ENCODE data around the gene IGF2R.

IGF2R gene

GRCh38 chr6:160055813-160056212 lies 86.9 kb downstream of the IGF2R start:
- DNase-seq: no peak

GRCh38 chr6:160057080-160057479 lies 88.2 kb downstream of the IGF2R start:
- DNase-seq: no peak

GRCh38 chr6:160058603-160059215 lies 89.8 kb downstream of the IGF2R start:
- DNase-seq: no peak

DNA sequence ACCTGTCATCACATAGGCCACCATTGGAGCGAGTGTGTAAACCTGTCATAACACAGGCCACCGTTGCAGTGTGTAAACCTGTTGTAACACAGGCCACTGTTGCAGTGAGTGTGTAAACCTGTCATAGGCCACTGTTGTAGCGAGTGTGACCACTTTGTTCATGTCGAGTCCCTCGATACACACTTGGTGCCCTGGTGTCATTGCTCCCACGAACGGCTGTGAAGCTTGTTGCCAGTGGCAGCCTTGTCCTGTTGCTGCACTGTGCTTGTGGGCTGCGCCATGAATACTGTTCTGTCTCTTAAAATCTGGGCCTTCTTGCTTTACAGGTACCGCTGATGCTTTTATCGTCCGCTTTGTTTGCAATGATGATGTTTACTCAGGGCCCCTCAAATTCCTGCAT lies 91.3 kb downstream of the IGF2R start:
- no peak for DNase-seq

DNA sequence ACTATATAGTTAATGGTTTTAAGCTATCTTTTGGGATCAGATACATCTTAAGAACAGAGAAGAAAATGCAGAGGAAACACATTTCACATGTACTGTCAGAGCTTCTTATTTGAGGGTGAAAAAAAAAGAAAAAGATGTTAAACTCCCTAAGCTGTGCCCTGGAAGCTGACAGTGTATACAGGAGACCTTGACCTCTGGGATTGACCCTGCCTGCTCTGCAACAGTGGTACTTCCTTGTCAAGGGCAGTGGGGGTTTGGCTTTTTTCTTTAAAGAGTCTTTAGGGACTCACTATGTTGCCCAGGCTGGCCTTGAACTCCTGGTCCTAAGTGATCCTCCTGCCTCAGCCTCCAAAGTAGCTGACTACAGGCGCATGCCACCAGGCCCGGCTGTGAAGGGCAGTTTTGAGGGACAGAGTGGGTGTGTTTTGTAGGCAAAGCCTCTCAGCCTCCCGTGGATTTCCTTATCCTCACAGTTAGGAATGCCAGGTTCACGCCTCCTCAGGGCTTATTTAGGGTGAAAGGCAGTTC lies 92.1 kb downstream of the IGF2R start:
- DNase-seq: no peak

DNA sequence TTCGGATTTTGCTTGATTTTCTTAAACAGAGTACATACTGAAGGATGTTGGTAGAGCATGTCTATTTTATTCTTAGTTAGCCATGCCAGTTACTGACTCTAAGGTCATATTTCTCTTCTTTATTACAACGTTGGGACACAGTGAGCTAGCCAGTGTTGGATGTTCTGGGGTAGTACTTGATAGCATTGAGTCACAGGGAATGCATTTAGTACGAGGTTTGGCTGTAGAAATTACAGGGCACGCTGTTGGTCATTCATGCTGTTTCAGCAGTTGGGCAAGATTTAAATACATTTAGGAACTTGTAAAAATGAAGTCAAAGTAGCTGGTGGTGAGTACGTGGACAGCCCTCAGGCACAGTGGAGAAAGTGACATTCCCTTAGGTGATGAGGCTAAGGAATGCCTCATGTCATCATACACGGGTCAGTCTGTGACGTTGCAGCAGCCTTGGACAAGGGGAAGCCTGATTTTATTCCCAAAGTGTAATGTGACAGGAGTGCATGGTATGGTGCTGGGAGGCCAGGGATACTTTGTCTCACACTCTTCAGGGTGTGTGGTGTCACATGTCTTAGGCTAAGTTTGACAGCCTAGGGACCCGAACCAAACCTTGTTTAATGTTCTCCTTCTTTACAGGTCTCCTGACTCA lies 95.0 kb downstream of the IGF2R start:
- DNase-seq: no peak

DNA sequence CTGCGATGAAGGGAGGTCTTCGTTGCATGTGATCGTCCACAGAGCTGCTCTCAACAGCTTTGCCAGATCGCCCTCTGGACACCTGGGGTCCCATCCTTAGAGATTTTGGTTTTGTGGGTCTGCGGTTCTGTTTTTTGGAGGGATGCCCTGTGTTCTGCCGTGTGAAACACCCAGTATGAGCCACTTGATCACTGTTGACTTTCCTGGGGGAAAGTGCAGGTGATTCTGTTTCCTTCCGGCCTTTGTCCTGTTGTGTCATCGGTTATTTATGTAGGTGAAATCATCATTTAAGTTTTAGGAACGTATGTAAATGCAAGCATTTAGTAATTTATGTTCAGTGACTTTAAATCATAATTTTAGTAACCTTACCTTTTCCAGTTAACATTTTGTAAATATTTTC lies 96.3 kb downstream of the IGF2R start:
- no peak for DNase-seq

GRCh38 chr6:160067564-160067963 lies 98.7 kb downstream of the IGF2R start:
- no peak for DNase-seq

DNA sequence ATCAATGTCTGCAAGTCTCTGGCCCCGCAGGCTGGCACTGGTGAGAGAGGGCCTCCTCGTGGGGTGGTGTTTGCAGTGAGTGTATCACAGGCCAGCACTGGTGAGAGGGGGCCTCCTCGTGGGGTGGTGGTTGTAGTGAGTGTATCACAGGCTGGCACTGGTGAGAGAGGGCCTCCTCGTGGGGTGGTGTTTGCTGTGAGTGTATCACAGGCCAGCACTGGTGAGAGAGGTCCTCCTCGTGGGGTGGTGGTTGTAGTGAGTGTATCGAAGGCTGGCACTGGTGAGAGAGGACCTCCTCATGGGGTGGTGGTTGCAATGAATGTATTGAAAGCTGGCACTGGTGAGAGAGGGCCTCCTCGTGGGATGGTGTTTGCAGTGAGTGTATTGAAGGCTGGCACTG lies 99.5 kb downstream of the IGF2R start:
- no peak for DNase-seq

DNA sequence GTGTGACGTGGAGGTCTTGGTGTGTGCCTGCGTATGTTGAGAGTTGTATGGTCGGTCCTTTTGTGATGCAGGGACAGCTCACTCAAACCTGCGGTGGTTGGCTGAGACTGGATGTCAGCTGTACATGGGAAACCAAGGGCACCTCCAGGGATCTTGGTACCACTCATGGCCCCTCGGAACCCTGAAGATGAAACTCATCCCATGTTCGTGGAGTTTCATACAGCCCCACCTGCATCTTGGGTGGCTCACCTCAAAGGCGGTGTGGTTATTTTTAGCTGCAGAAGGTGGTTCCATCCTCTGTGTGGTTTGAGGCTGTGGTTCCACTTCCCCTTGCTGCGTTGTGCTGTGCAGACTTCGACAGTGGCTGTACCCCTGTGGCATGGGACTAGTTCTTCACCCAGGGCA lies 100.2 kb downstream of the IGF2R start:
- DNase-seq: no peak

- DNase-seq: no peak
Measured at GRCh38 chr6:160069459-160069858, 100.6 kb downstream of the IGF2R start.

GRCh38 chr6:160070427-160070826 lies 101.5 kb downstream of the IGF2R start:
- DNase-seq: no peak

DNA sequence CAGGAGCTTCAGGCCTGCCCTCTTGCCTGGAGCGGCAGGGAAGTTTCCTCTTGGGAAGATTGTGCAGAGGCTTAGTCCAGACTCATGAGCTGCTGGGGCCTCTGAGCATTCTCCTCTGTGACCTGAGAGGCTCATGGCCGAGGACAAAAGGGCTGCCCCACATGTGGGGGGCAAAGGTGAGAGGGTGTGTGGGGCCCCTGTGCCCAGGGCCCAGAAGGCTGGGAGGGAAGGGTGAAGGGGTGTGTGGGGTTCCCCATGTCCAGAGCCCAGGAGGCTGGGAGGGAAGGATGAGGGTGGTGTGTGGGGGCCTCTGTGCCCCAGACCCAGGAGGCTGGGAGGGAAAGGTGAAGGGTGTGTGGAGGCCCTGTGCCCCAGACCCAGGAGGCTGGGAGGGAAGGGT lies 101.9 kb downstream of the IGF2R start:
- no peak for DNase-seq

- no peak for DNase-seq
Measured at GRCh38 chr6:160071805-160072690, 103.2 kb downstream of the IGF2R start.

GRCh38 chr6:160073272-160073671 lies 104.4 kb downstream of the IGF2R start:
- no peak for DNase-seq

DNA sequence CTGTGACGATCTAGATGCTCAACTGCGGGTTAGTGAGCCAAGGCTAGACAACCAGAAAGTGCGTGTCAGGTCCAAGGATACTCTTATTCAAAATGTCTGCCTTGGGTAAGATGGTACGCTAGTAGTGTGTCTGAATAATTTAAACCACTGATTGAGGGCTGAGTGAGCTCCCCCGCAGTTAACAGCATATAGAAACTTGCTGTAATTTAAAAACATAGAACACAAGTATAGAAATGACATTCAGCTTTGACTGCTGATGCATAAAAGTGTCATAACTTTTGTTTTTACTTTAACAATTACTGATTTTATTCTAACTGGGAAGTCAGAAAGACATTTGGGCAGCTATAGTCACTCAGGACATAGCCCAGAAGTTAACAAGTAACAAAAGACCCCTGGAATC lies 107.1 kb downstream of the IGF2R start:
- DNase-seq: no peak

GRCh38 chr6:160077024-160077423 lies 108.1 kb downstream of the IGF2R start:
- no peak for DNase-seq

DNA sequence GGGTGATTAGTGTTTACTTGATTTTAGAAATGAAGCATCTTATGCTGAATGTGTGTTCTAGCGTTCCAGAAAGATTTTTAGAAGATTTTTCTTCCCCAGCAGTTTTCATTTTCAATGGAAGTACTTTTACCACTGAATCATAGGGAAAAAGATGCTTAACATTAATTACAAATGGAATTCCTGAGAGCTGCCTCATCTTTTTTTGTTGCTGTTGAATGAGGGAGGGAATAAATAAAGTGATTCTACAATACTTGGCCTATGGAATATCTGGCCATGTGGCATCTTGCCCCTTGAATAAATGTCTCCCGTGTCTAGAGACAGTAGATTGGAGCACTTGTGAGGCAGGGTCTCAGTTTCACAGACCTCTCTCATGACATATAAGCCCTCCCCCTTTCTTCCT lies 108.6 kb downstream of the IGF2R start:
- no peak for DNase-seq

DNA sequence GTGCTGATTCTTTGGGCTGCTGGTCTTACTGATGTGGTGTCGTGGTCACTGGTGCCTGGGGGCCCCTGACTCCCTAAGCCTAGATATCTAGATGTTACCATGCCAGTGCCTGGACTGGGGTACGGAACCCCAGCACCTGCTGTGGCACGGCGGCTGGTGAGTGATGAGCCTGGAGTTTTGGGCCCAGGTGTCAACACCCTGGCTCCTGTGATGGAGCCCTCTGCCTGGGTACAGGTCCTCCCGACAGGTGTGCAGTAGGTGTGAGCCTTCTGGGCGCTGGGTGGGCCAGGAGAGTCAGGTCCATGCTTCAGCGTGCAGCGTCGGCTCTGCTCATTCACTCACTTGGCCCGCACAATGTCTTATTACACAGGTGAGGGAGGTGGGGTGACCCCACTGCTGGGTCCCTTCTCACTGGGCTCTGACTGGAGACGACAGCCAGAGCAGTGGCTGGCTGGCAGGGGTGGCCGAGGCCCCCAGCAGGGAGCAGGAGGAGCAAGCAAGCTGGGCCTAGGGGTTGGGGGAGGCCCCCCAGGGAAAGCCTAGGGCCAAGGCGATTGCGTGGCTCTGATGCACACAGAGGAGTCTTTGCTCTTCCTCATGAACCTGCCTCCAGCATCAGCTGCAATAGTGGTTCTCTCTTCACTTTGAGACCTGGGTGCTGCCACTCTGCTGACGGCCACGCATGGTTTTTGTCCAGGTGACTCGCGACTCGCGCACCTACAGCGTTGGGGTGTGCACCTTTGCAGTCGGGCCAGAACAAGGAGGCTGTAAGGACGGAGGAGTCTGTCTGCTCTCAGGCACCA lies 110.2 kb downstream of the IGF2R start:
- no peak for DNase-seq

DNA sequence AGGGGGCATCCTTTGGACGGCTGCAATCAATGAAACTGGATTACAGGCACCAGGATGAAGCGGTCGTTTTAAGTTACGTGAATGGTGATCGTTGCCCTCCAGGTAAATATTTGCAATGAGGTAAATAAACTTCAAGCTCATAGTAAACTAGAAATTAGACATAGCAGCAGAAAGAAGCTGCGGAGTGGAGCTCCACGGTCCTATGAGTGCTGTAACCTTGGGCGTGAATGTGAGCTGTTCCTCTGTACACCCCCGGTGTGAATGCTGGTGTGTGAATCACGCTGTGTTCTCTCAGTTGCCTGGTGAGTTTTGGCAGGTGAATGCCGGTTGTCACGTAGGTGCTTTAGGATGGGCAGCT lies 110.8 kb downstream of the IGF2R start:
- DNase-seq: no peak

DNA sequence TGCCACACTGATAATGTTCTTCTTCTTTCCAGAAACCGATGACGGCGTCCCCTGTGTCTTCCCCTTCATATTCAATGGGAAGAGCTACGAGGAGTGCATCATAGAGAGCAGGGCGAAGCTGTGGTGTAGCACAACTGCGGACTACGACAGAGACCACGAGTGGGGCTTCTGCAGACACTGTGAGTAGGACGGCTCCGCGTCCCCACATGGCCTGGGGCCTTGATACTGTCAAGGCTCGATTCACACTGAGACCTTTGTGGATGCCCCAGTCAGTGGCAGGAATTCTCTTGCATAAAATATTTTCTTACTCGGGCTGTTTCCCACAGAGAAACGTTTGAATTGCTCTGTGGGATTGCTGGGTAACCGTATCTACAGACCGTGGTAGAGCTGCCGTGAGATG lies 111.2 kb downstream of the IGF2R start:
- DNase-seq: no peak

DNA sequence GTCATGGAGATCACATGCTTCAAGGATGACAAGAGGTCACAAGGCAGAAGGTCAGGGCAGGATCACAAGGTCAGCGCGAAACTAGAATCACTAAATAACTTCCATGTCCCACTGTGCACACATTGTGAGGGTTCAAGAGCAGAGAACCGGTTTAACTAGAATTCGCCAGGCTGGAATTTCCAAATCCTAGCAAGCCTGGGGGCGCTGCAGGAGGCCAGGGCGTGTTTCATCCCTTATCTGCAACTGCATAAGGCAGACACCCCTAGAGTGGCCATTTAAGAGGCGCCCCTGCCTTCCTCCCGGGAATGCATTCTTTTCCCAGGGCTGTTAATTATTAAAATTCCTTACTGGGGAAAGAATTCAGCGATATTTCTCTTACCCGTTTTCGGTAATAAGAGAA lies 112.5 kb downstream of the IGF2R start:
- DNase-seq: no peak

- no peak for DNase-seq
Measured at GRCh38 chr6:160082627-160083026, 113.7 kb downstream of the IGF2R start.
